Measurements from ENCODE around the gene SLC23A2. TPM values are rescaled to one million over a fixed set of nuclear protein-coding genes. Genes with fewer than 3 reads are reported as not detected.

Gene SLC23A2
- total RNA-seq, 1 donor from 2014 or later, result 79.8 TPM

DNA sequence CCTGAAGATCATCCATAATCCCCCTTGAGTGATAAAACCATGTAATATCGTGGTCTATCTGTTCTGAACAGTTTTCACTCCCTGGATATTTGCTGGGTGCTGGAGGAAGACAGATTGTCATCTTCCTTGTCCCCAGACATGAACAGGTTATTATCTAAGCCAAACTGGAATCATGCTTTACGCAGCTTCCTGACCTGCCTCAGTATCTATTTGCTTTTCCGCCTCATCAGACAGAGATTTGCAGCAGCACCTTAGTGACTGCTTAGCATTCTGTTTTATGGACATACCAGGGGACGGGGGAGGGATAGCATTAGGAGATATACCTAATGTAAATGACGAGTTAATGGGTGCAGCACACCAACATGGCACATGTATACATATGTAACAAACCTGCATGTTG is 124.6 kb downstream of the SLC23A2 start:
- Mint-ChIP-seq H3K4me3 (no peak overlapping the region), H3K36me3 (ENCODE audit: low read depth) (peaks cover 88% of the 10 kb centered on the region), H3K4me1 (peaks cover 12% of the 10 kb centered on the region), H3K9me3 (no peaks in the 10 kb centered on the region), H3K27ac (peak overlapping the region; percentile 60), H3K27me3 (no peaks in the 10 kb centered on the region)
- intact Hi-C loops (cut with micrococcal nuclease), result loop anchor here (5.0 kb wide), 1 partner anchor 41 kb away; no protein-coding TSS in a partner anchor
- DNase-seq (no peak), ATAC-seq (ENCODE audit: low read depth) (no peak)
- POLR2A ChIA-PET, result no interaction called here
- CTCF ChIA-PET, result no interaction called here
- TF ChIP-seq, protein P1, sequence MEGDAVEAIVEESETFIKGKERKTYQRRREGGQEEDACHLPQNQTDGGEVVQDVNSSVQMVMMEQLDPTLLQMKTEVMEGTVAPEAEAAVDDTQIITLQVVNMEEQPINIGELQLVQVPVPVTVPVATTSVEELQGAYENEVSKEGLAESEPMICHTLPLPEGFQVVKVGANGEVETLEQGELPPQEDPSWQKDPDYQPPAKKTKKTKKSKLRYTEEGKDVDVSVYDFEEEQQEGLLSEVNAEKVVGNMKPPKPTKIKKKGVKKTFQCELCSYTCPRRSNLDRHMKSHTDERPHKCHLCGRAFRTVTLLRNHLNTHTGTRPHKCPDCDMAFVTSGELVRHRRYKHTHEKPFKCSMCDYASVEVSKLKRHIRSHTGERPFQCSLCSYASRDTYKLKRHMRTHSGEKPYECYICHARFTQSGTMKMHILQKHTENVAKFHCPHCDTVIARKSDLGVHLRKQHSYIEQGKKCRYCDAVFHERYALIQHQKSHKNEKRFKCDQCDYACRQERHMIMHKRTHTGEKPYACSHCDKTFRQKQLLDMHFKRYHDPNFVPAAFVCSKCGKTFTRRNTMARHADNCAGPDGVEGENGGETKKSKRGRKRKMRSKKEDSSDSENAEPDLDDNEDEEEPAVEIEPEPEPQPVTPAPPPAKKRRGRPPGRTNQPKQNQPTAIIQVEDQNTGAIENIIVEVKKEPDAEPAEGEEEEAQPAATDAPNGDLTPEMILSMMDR (IDR thresholded peaks at IDR 0.05), result no peak

DNA sequence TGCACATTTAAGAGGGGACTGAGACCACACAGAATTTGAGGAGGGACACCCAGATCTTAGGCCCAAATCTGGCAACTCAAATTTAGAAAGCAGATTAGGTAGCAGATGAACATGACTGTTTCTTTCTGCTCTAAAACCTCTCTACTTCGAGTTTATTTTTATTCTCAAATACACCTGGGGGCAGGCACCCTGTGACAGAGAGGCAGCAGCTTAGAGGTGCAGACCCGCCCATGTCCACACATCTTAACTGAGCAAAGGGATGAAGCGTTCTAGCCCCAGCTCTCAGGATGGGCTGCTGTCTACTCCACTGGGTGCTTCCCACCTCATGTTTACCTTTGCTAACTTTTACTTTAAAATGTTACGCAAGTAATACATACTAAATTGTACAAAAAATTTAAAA is 125.0 kb downstream of the SLC23A2 start:
- Mint-ChIP-seq H3K9me3 (no peaks in the 10 kb centered on the region), H3K4me1 (peaks cover 12% of the 10 kb centered on the region), H3K27ac (peak overlapping the region; percentile 60), H3K27me3 (no peaks in the 10 kb centered on the region), H3K36me3 (ENCODE audit: low read depth) (peaks cover 85% of the 10 kb centered on the region), H3K4me3 (peak overlapping the region; percentile 44)
- TF ChIP-seq, protein P1 (IDR thresholded peaks at IDR 0.05), result no peak
- POLR2A ChIA-PET, result no interaction called here
- intact Hi-C loops (cut with micrococcal nuclease), result loop anchor here (5.0 kb wide), 1 partner anchor 41 kb away; no protein-coding TSS in a partner anchor
- CTCF ChIA-PET, result no interaction called here
- DNase-seq, result no peak
- ATAC-seq (ENCODE audit: low read depth), result no peak

DNA sequence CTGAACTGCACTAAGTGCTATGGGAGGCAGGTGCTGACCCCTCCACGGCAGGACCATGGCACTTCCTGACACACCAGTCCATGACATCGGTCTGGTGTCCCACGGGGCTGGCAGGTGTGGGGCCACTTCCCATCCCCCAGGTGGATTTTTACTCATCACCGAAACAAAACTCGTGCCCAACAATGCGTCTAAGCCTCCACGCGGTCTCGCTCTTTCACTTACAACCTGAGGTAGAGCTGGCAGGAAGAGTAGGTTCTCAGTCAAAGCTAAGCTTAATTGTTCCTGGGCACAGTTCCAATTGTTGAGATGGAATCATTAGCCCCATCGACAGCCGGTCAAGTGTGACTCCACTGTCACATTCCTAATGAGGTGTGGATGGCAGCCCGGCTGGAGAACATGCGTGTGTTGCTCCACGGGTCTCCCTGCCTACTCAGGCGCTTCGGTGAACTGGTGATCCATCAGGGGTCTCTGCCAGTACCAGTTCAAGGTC is 125.7 kb downstream of the SLC23A2 start:
- intact Hi-C loops (cut with micrococcal nuclease), result loop anchor here (5.0 kb wide), 1 partner anchor 42 kb away; no protein-coding TSS in a partner anchor
- CTCF ChIA-PET, result no interaction called here
- Mint-ChIP-seq H3K4me3 (peak overlapping the region; percentile 44), H3K36me3 (ENCODE audit: low read depth) (peaks cover 85% of the 10 kb centered on the region), H3K4me1 (peaks cover 12% of the 10 kb centered on the region), H3K27ac (peak overlapping the region; percentile 60), H3K9me3 (no peaks in the 10 kb centered on the region), H3K27me3 (no peaks in the 10 kb centered on the region)
- no peak for DNase-seq
- POLR2A ChIA-PET, result no interaction called here
- ATAC-seq (ENCODE audit: low read depth), result peak; percentile 75
- TF ChIP-seq, protein P1 (IDR thresholded peaks at IDR 0.05), result no peak

DNA sequence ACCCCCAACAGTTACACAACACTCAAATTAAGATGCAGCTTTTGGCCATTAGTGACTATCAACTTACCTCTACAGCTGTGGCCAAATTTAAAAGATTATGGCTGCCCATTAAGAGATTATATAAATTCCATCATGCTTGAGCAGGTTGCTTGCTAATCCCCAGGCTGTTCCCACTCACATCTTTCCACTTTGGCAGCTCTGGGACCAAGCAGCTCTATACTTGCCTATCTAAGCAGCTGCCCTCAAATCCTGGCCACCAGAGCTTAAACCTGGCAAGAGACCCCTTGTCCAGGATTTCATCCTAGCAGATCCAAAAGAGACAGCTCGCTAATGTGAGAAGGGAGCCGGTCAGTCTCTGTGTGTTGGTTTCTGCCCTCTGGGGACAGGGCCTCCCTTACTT is 127.9 kb downstream of the SLC23A2 start:
- H3K9me3 Mint-ChIP-seq, result no peaks in the 10 kb centered on the region
- TF ChIP-seq, protein P1 (IDR thresholded peaks at IDR 0.05), result no peak
- no peak for DNase-seq
- CTCF ChIA-PET, result no interaction called here
- H3K4me1 Mint-ChIP-seq, result peaks cover 12% of the 10 kb centered on the region
- H3K27ac Mint-ChIP-seq, result no peak overlapping the region
- ATAC-seq (ENCODE audit: low read depth), result no peak
- peaks cover 88% of the 10 kb centered on the region for H3K36me3 Mint-ChIP-seq (ENCODE audit: low read depth)
- H3K4me3 Mint-ChIP-seq, result no peak overlapping the region
- intact Hi-C loops (cut with micrococcal nuclease), result no loop called here
- POLR2A ChIA-PET, result interaction anchor here (0.6 kb wide), 1 partner anchor 25 kb away, joined by 11 read pairs; no protein-coding TSS in a partner anchor
- no peaks in the 10 kb centered on the region for H3K27me3 Mint-ChIP-seq

DNA sequence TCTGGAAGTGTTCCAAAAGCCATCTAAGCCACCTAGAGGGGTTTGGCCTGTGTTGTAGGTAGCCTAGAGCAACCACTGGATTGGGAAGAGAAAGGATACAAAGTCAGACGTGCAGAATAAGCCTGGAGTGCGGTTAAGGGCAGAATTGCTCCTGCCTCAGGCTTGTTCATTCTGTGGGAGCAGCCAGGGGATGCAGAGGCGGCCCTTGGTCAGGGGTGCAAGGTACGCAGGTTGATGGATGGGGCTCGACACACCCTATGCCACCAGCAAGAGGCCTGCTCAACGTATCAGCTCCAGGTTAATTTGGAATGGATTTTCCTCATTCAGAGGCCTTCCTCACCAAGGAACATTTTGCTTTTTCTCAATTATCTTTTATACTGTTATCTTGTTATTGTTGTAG is 129.8 kb downstream of the SLC23A2 start:
- no peak overlapping the region for H3K27ac Mint-ChIP-seq
- no peaks in the 10 kb centered on the region for H3K9me3 Mint-ChIP-seq
- peaks cover 88% of the 10 kb centered on the region for H3K36me3 Mint-ChIP-seq (ENCODE audit: low read depth)
- intact Hi-C loops (cut with micrococcal nuclease), result no loop called here
- no peaks in the 10 kb centered on the region for H3K27me3 Mint-ChIP-seq
- no peak for ATAC-seq (ENCODE audit: low read depth)
- DNase-seq, result no peak
- peaks cover 9% of the 10 kb centered on the region for H3K4me1 Mint-ChIP-seq
- ChIA-PET CTCF (no interaction called here), POLR2A (no interaction called here)
- TF ChIP-seq, protein P1 (IDR thresholded peaks at IDR 0.05), result no peak
- no peak overlapping the region for H3K4me3 Mint-ChIP-seq
